Measurements from ENCODE around the gene MIP.
"Not testable (repeated sequence)": the region's sequence is repeated elsewhere in the genome, so short reads cannot be mapped to it uniquely, and the experiment has no call there.

Gene MIP

DNA sequence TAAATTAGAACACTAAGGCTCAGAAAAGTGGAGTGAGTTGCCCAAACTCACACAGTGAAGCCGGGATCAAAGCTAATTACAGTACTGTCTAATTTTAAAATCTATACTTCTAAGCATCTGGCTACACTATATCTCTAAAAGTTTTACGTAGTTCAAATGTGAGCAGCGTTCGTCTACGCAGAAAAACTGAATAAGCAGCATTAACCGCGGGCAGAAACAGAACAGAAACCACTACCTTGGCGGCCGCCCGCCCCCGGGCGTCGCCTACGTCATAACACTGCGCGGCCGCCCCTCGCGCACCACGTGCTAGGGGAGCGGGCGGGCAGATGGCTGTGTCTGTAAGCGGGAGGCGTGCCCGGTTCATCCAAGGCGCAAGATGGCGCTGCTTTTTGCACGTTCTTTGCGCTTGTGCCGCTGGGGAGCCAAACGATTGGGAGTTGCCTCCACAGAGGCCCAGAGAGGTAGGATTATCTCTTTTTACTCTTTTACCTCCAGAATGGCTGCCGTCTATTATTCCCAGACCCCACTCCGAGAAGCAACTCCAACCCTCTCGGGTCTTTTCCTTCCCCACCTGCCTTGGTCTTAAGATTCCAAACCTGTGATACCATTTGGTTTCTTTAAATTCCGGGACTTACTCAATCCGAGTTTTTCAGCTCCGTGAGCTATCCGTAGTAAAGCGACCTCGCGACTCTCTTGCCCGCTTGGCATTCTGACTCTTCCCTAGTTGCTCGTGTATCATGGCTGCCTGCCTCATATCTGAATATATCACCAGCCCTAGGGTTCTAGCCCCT is 14.0 kb upstream of the MIP start, which contains the start of gene SPRYD4:
Gene SPRYD4, plus strand, starts transcription at position 363 of the 791 bp plus-strand sequence. Its CDS starts 14 bp downstream, at position 377.
- in situ Hi-C loops (cut with HindIII; ENCODE audit: low sequenced_read_pairs): no loop called here

DNA sequence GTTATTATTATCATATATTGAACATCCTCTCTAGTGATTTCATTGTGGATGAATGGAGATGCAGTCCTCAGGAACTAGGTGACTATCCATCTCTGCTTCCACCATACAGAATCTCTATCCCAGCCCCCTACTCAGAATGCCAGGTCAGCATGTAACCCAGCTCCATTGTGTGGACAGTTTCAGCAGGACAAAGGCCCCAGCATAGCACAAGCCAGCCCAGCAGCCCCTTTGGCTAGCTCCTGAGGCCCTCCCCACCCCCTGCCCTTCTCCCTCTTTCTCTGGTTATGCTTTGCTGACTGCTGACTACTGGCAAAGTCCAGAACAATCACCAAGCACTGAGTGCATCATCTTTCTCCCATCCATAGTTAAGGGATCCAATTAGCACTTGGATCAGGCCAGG is 8.1 kb upstream of the MIP start:
- in situ Hi-C loops (cut with HindIII; ENCODE audit: low sequenced_read_pairs): no loop called here

DNA sequence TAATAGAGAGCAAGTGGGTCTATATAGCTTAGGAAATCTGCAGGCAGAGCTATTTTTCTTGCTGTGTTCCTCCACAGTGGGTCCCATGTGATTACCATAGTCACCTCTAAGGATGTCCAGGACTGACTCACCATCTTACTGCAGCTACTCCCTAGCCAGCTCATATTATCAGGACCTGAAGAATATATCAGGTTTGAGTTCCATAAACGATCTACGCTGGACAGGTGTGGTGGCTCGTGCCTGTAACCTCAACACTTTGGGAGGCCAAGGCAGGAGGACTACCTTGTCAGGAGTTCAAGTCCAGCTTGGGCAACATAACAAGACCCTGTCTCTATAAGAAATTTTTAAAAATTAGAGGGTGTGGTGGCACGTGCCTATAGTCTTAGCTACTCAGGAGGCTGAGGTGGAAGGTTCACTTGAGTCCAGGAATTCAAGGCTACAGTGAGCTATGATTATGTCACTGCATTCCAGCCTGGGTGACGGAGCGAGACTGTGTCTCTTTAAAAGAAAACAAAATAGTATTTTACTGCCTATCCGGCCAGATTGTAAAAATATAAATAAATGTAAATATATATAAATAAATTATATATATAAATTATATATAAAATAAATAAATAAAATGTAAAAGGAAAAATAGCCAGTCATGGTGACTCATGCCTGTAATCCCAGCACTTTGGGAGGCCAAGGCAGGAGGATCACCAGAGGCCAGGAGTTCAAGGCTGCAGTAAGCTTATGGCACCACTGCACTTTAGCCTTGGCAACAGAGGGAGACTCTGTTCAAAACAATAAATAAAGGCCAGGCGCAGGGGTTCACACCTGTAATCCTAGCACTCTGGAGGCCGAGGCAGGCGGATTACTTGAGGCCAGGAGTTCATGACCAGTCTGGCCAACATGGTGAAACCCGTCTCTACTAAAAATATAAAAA is 7.0 kb upstream of the MIP start:
- in situ Hi-C loops (cut with HindIII; ENCODE audit: low sequenced_read_pairs): no loop called here

DNA sequence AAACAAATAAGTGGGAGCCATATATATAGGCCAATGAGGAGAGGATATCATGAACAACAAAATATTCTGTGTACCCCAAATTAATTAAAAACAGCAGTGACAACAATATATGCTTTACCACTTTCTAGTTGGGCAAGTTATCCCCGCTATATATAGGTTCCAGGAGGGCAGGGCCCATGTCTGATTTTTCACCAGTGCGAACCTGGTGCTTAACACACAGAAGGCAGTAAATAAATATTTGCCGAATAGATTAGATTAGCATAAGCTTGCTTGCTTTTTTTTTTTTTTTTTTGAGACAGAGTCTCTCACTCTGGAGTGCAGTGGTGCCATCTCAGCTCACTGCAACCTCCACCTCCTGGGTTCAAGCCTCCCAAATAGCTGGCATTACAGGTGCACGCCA is 3.4 kb upstream of the MIP start:
- in situ Hi-C loops (cut with HindIII; ENCODE audit: low sequenced_read_pairs): loop anchor here (5.0 kb wide), 1 partner anchor 51 kb away; no protein-coding TSS in a partner anchor

DNA sequence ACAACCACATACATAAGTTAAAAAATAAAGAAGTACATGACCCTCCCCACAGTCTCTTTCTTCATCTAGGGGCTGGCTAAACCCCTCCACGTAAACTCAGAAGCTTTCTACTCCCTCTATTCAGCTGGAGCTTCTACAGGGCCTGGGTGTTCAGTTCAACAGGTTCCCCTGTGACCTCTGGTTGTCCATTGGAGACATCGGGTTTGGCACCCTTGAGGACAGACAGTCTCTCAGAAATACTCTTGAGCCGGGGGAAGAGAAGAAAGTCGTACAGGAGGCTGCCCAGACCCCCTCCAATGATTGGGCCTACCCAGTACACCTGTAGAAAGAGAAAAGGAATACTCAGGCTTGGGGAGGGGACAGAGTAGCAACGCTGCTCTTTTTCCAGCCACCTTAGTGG is 3.3 kb downstream of the MIP start:
- in situ Hi-C loops (cut with HindIII; ENCODE audit: low sequenced_read_pairs): no loop called here

DNA sequence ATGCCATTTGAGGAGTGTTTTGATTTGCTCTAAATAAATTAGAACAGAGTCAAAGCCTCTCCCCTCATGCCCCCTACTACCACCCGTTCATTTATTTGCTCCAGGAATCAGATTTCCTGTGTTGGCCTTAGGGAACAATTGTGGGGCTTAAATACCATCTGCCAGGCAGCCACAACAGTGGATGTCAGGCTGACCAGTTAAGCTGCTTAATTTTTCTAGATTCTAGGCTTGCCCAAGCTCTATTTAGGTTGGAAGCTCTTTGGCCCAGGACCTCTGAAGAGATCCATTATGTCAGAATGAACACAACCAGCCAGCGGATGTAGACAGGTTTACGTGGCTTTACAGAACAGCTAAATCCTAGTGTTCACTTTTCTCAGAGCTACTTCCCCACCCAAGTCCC is 4.2 kb downstream of the MIP start:
- in situ Hi-C loops (cut with HindIII; ENCODE audit: low sequenced_read_pairs): no loop called here

DNA sequence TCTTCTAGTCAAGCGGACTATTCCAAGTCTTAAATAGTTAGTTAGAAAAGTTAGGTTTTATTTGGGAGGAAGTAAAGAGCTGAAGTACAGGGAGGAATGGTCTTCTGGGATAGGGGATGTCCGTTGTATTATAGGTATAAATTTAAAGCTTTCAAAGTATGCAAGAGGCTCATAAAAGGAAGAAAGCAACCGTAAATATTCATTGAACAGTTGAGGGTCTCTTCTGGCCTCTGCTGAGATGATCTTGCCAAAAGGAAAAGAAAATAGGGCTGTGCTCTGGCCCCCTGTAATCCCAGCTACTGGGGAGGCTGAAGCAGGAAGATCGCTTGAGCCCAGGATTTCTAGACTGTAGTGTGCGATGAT is 4.9 kb downstream of the MIP start:
- in situ Hi-C loops (cut with HindIII; ENCODE audit: low sequenced_read_pairs): no loop called here

DNA sequence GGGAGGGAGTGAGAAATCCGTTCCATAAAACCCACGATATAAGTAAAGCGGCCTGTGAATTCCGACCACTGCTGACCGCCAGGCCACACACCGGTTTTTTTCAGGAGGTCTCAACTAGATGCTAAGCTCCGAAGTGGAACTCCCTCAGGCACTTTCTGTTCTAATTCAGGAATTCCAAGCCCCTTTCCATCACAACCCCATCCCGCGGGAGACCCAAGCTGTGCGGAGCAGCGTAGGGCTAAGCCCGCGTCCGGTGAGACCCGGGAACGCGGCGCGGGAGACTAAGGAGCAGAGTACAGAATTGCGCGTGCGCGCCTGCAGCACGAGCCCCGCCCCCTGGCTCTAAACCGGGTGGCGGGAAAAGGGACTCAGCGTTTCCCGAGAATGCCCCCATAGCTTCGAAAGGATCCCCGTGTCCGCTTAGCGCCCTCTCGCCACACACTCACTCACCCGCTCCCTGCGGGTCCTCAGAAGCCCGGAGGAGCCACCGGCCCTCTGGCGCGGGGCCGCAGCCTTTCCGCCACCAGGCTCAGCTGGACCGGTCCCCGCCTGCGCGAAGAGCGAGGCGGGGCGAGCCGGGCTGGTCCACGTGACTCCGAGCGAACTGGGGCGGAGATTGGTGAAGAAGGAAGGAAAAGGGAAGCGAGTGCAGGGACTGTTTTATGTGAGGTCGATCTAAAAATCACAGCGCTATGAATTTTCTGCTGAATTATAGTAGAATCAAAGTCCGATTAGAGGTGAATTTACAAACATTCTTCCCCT is 5.4 kb downstream of the MIP start, which contains the start of gene TIMELESS:
Gene TIMELESS, minus strand, starts transcription at position 567 of the 762 bp plus-strand sequence. CDS start 15,256 bp downstream, outside the sequence.
- in situ Hi-C loops (cut with HindIII; ENCODE audit: low sequenced_read_pairs): no loop called here

DNA sequence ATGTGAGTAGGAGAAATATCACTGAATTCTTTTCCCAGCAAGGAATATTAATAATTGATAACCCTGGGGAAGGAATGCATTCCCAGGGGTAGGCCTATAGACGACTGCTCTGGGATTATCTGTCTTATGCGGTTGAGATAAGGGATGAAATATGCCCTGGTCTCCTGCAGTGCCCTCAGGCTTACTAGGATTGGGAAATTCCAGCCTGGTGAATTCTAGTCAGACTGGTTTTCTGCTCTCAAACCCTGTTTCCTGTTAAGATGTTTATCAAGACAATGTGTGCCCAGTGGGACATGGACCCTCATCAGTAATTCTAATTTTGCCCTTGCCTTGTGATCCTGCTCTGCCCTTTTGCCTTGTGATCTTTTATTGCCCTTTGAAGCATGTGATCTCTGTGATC is 11.2 kb downstream of the MIP start:
- in situ Hi-C loops (cut with HindIII; ENCODE audit: low sequenced_read_pairs): not testable (repeated sequence)

DNA sequence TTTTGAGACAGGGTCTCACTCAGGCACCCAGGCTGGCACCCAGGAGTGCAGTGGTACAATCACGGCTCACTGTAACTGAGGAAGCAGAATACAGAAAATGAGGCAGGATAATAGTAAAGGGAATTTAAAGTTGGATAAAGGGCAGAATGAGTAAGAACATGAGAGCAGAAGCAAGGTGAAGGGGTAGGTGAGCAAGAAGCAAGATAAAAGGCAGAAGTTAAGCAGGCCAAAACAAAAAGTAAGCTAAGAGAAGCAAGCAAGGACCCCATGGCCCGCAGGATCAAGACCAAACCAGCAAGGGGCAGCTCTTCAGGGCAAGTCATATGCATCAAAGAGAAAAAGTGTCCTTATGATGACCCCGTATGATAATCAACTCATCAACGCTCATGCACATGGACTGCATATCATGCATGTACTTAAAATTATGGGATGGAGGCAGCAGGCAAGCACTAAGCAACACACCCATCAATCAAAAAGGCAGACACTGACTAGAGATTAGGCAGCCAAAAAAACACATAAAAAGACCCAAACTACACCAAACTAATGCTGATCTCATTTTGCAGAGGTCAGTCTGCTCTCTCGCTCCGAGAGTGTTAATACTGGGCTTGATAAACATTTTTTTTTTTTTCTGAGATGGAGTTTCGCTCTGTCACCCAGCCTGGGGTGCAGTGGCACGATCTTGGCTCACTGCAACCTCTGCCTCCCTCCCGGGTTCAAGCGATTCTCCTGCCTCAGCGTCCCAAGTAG is 16.9 kb downstream of the MIP start:
- in situ Hi-C loops (cut with HindIII; ENCODE audit: low sequenced_read_pairs): no loop called here

DNA sequence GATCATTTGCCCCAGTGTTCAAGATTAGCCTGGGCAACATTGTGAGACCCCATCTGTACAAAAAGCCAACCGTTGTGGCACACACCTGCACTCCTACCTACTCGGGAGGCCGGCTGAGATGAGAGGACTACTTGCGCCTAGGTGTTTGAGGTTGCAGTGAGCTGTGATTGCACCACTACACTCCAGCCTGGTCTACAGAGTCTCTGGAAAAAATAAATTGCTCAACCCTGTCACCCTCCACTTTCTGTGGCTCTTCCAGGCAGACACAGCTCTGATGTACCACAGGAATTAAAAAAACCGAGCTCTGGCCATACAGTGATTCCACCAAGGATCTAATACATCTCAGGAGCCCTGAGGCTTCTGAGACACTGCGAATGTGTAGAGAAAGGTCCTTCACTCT is 19.6 kb downstream of the MIP start:
- in situ Hi-C loops (cut with HindIII; ENCODE audit: low sequenced_read_pairs): no loop called here

DNA sequence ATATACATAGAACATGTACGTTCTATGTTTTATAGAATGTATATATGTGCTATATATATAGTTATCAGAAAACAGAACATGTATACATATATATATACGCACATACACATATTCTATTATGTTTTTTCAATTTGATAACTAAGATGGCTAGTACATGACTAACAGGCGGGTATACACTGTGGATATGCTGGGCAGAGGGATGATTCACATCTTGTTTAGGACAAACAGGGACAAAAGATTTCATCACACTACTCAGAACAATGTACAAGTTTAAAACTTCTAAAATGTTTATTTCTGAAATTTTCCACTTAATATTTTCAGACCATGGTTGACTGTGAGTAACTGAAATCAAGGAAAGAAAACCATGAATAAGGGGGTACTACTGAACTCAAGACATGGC is 22.6 kb downstream of the MIP start:
- in situ Hi-C loops (cut with HindIII; ENCODE audit: low sequenced_read_pairs): no loop called here

DNA sequence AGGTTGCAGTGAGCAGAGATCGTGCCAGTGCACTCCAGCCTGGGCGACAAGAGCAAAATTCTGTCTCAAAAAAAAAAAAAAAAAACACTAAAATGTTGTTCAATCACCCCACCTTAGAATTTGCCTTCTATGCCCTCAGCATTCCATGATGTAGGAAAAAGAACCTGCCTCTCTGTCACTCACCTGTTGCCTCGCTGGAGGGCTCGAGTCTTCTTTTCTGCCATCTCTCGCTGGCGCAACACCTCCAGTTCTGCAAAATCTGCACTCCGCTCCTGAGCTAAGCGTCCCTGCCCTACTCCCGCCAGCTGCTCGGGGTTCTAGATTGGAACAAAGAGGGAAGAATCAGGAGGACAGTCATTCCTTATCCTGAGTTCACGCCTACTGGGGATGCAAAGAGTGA is 23.2 kb downstream of the MIP start:
- in situ Hi-C loops (cut with HindIII; ENCODE audit: low sequenced_read_pairs): no loop called here

DNA sequence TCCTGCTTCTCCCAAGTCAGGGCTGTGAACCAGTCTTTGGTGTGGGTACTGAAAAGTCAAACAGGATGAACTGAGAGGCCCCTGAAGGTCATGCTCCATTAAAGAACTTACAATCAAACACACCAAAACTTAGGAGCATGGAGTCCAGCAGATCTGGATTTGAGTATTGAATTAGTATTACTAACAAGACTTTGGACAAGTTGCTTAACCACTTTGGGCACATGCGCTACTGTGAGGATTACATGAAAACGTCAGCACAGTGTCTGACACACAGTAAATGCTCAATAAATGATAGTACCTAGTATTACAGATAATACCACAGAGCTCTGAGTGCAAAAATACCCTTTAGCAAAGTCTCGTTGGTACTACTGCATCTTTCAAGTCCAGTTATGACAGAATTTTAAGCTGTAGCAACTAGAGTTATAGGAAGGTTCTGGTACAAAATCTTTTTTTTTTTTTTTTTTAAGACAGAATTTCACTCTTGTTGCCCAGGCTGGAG is 28.5 kb downstream of the MIP start:
- in situ Hi-C loops (cut with HindIII; ENCODE audit: low sequenced_read_pairs): no loop called here

DNA sequence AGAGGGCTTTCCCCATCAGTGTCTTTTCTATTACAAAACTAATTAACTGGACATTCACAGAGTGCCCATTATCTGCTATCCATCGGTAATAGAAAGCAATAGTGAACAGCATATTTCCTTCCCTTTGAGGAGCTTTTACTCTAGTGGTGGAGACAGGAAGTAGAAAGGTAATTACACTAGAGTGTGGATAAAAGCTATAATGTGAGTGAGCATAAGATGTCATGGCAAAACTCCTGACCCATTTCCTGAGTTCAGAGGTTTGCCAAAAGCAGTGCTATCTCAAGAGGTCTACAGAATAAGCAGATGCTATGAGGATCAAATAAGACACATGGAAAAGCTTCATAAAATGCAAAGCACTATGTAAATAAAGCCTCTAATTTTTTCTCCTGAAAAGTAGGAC is 29.3 kb downstream of the MIP start:
- in situ Hi-C loops (cut with HindIII; ENCODE audit: low sequenced_read_pairs): no loop called here

DNA sequence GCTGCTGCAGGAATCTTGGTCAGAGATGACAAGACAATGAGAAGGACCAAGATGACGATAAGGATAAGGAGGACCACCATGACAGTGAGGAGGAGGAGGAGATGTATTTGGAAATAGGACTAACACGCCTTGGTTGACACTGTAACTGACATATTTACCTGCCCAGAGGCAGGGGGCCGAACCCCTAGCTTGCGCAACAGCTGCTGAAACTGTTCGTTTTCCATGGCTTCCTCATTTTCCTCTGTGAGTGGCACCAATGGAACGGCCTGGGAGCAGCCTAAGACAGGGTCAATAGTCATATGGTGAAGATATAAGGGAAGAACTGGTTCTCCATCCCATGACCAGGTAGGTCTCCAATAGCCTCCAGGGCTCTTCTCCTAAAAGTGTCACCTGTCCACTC is 34.0 kb downstream of the MIP start:
- in situ Hi-C loops (cut with HindIII; ENCODE audit: low sequenced_read_pairs): no loop called here

DNA sequence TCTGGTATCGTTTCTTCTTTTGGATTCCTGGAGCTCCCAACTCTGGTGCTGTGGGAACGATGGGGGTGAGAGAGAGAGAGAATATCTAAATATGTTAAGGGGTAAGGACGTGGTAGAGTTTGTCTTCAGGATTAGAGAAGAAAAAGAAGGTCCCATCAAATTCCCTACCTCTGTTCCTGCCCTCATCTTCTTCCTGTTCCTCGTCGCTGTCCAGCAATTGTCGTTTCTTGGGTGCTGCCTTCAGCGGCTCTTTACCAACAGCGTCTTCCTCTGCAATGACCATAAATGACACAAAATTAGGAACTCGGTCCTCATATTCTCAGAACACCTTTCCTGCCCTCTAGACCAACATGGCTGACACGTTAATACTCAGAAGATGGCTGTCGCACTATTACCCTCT is 36.7 kb downstream of the MIP start:
- in situ Hi-C loops (cut with HindIII; ENCODE audit: low sequenced_read_pairs): no loop called here

DNA sequence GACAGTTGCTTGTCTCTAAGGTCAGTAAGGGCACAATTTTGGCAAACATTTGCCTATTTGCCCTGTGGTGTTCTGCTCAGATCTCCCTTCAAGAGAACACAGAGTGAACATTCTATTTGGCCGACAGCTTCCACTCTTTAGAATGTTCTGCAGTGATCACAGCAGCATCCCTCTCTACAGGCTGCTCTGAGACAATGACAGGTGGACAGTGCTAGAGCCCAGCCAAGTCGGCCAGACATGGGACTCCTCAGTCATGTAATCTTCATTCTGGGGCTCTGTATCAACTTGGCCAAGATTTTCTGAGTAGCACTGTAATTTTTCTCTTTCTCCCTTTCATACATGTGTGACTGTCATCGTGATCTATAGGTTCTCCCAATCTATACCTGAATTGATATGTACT is 40.1 kb downstream of the MIP start:
- in situ Hi-C loops (cut with HindIII; ENCODE audit: low sequenced_read_pairs): no loop called here

DNA sequence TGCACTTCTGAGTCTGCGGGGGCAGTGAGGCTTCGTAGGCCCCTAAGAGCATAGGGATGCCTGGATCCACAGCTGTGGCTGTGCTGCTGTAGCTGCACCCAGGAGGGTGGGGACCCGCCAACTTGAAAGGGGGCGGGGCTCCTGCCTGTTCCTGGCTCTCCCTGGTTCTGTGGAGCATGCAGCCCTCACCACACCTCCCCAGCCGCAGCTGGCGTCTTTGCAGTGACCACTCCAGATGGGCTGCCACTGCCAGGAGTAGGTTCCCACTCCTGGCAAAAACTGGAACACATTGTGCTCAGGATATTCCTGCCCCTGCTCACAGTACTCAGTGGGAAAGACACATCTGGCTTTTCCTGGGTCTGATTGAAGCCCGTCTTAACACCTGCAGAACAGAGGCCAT is 41.1 kb downstream of the MIP start:
- in situ Hi-C loops (cut with HindIII; ENCODE audit: low sequenced_read_pairs): no loop called here
